ENCODE measurements around the gene ODF2L.
"Not testable (repeated sequence)": the region's sequence is repeated elsewhere in the genome, so short reads cannot be mapped to it uniquely, and the experiment has no call there.

The ODF2L gene

GRCh38 chr1:86387916-86388627 is 8.1 kb downstream of the ODF2L start:
- DNase-seq (ENCODE audit: low read depth in 2 of 2) = peak in 1 of 2 experiments; percentile 28

- DNase-seq (ENCODE audit: low read depth in 2 of 2) = no peak
These were observed 13.2 kb downstream of the ODF2L start for GRCh38 chr1:86382878-86383277.

- no peak for DNase-seq (ENCODE audit: low read depth in 2 of 2)
These were observed 14.9 kb downstream of the ODF2L start for GRCh38 chr1:86381223-86381622.

GRCh38 chr1:86380257-86380861 is 15.8 kb downstream of the ODF2L start:
- DNase-seq (ENCODE audit: low read depth in 2 of 2) = peak in 1 of 2 experiments; percentile 50

GRCh38 chr1:86378813-86379212 is 17.3 kb downstream of the ODF2L start:
- DNase-seq (ENCODE audit: low read depth in 2 of 2) = no peak

- no peak for DNase-seq (ENCODE audit: low read depth in 2 of 2)
These were observed 18.8 kb downstream of the ODF2L start for GRCh38 chr1:86377341-86377740.

- no peak for DNase-seq (ENCODE audit: low read depth in 2 of 2)
These were observed 20.4 kb downstream of the ODF2L start for GRCh38 chr1:86375688-86376087.

GRCh38 chr1:86370601-86371022 is 25.5 kb downstream of the ODF2L start:
- DNase-seq (ENCODE audit: low read depth in 2 of 2) = peak; percentile 70 to 79

- no peak for DNase-seq (ENCODE audit: low read depth in 2 of 2)
These were observed 30.2 kb downstream of the ODF2L start for GRCh38 chr1:86365896-86366295.

- no peak for DNase-seq (ENCODE audit: low read depth in 2 of 2)
These were observed 33.3 kb downstream of the ODF2L start for GRCh38 chr1:86362807-86363206.

- DNase-seq (ENCODE audit: low read depth in 2 of 2) = no peak
These were observed 38.3 kb downstream of the ODF2L start for GRCh38 chr1:86357796-86358195.

- no peak for DNase-seq (ENCODE audit: low read depth in 2 of 2)
These were observed 39.9 kb downstream of the ODF2L start for GRCh38 chr1:86356247-86356646.

- peak in 1 of 2 experiments; percentile 19 for DNase-seq (ENCODE audit: low read depth in 2 of 2)
These were observed 44.0 kb downstream of the ODF2L start for GRCh38 chr1:86352086-86352485.

- DNase-seq (ENCODE audit: low read depth in 2 of 2) = not testable (repeated sequence)
These were observed 45.9 kb downstream of the ODF2L start for GRCh38 chr1:86350230-86350629.

- DNase-seq (ENCODE audit: low read depth in 2 of 2) = no peak
These were observed 49.7 kb downstream of the ODF2L start for GRCh38 chr1:86346388-86346787.

- no peak for DNase-seq (ENCODE audit: low read depth in 2 of 2)
These were observed 51.1 kb downstream of the ODF2L start for GRCh38 chr1:86345042-86345441.

- DNase-seq (ENCODE audit: low read depth in 2 of 2) = no peak
These were observed 56.2 kb downstream of the ODF2L start for GRCh38 chr1:86339906-86340305.

- DNase-seq (ENCODE audit: low read depth in 2 of 2) = no peak
These were observed 56.9 kb downstream of the ODF2L start for GRCh38 chr1:86339014-86339812.

GRCh38 chr1:86335916-86336315 is 60.2 kb downstream of the ODF2L start:
- DNase-seq (ENCODE audit: low read depth in 2 of 2) = no peak

- no peak for DNase-seq (ENCODE audit: low read depth in 2 of 2)
These were observed 70.9 kb downstream of the ODF2L start for GRCh38 chr1:86325264-86325663.

GRCh38 chr1:86324130-86324822 is 71.8 kb downstream of the ODF2L start:
- no peak for DNase-seq (ENCODE audit: low read depth in 2 of 2)

GRCh38 chr1:86322241-86322640 is 73.9 kb downstream of the ODF2L start:
- no peak for DNase-seq (ENCODE audit: low read depth in 2 of 2)
